ENCODE results near the gene ANGPTL4. TPM values are rescaled to one million over a fixed set of nuclear protein-coding genes. Genes with fewer than 3 reads are reported as not detected.

ANGPTL4 gene
- total and polyA plus RNA-seq, 2 of the 13 experiments (the other 11 are each of a cell fraction or from before 2014, with no cell fraction given), result 0.80 to 21.7 TPM

DNA sequence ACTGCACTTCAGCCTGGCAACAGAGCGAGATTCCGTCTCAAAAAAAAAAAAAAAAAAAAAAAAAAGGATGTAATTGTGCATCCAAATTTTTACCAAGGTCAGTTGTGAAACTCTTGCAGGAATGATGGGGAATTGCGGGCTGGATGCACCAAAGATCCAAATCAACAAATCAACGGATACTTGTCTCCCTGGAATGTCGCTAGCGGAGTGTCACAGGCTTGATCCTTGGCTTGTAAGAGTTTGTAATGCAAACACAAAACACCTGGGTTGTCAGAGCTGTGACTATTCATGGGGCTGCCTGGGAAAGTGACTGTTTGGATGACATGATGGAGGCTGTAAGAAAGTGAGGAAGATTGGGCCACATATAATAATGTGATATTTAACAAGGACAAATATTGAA is 25.1 kb upstream of the ANGPTL4 start:
- intact Hi-C loops (cut with micrococcal nuclease; ENCODE audit: unreplicated experiment), result no loop called here
- FAIRE-seq (no peak), ATAC-seq (no peak), DNase-seq (ENCODE audit: low spot score) (no peak)
- no peak overlapping the region for H2AFZ ChIP-seq (ENCODE audit: low read length)
- H3K36me3 ChIP-seq (replicated peaks in 1 of 2; ENCODE audit: control insufficient read depth in 1 of 2, insufficient read depth in 2 of 2, low read length in 2 of 2), result no peaks in the 10 kb centered on the region
- CTCF ChIA-PET (ENCODE audit: low intra/inter-chr PET ratio, low total read pairs), result no interaction called here
- H3K27ac ChIP-seq (ENCODE audit: extremely low read length, insufficient read depth, low read length), result no peak overlapping the region
- H3K9me3 ChIP-seq (ENCODE audit: low read length), result no peaks in the 10 kb centered on the region
- POLR2A ChIA-PET, result interaction anchor here (1.4 kb wide), 1 partner anchor 175 kb away, joined by 6 read pairs; the partner anchor contains the start of gene ZNF414
- no peak for TF ChIP-seq ZNF510 (CRISPR knock-in tag; IDR thresholded peaks at IDR 0.05; ENCODE audit: low read depth)
- TF ChIP-seq EED (CRISPR knock-in tag; IDR thresholded peaks at IDR 0.05), result no peak
- TF ChIP-seq RBM39 (IDR thresholded peaks at IDR 0.05; ENCODE audit: low read depth, low read length, poor library complexity, severe bottlenecking), result no peak
- no peak for TF ChIP-seq ZNF879 (CRISPR knock-in tag; IDR thresholded peaks at IDR 0.05)
- no peak for TF ChIP-seq ATF7-NPFF (CRISPR knock-in tag; IDR thresholded peaks at IDR 0.05; ENCODE audit: low read depth)
- TF ChIP-seq ZNF354B (CRISPR knock-in tag; IDR thresholded peaks at IDR 0.05), result no peak
- TF ChIP-seq, protein P1, sequence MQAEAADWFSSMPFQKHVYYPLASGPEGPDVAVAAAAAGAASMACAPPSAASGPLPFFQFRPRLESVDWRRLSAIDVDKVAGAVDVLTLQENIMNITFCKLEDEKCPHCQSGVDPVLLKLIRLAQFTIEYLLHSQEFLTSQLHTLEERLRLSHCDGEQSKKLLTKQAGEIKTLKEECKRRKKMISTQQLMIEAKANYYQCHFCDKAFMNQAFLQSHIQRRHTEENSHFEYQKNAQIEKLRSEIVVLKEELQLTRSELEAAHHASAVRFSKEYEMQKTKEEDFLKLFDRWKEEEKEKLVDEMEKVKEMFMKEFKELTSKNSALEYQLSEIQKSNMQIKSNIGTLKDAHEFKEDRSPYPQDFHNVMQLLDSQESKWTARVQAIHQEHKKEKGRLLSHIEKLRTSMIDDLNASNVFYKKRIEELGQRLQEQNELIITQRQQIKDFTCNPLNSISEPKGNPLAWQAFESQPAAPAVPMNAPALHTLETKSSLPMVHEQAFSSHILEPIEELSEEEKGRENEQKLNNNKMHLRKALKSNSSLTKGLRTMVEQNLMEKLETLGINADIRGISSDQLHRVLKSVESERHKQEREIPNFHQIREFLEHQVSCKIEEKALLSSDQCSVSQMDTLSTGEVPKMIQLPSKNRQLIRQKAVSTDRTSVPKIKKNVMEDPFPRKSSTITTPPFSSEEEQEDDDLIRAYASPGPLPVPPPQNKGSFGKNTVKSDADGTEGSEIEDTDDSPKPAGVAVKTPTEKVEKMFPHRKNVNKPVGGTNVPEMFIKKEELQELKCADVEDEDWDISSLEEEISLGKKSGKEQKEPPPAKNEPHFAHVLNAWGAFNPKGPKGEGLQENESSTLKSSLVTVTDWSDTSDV (CRISPR knock-in tag; IDR thresholded peaks at IDR 0.05), result no peak
- TF ChIP-seq, protein P2, sequence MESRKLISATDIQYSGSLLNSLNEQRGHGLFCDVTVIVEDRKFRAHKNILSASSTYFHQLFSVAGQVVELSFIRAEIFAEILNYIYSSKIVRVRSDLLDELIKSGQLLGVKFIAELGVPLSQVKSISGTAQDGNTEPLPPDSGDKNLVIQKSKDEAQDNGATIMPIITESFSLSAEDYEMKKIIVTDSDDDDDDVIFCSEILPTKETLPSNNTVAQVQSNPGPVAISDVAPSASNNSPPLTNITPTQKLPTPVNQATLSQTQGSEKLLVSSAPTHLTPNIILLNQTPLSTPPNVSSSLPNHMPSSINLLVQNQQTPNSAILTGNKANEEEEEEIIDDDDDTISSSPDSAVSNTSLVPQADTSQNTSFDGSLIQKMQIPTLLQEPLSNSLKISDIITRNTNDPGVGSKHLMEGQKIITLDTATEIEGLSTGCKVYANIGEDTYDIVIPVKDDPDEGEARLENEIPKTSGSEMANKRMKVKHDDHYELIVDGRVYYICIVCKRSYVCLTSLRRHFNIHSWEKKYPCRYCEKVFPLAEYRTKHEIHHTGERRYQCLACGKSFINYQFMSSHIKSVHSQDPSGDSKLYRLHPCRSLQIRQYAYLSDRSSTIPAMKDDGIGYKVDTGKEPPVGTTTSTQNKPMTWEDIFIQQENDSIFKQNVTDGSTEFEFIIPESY (CRISPR knock-in tag; IDR thresholded peaks at IDR 0.05), result no peak
- TF ChIP-seq, protein P3, sequence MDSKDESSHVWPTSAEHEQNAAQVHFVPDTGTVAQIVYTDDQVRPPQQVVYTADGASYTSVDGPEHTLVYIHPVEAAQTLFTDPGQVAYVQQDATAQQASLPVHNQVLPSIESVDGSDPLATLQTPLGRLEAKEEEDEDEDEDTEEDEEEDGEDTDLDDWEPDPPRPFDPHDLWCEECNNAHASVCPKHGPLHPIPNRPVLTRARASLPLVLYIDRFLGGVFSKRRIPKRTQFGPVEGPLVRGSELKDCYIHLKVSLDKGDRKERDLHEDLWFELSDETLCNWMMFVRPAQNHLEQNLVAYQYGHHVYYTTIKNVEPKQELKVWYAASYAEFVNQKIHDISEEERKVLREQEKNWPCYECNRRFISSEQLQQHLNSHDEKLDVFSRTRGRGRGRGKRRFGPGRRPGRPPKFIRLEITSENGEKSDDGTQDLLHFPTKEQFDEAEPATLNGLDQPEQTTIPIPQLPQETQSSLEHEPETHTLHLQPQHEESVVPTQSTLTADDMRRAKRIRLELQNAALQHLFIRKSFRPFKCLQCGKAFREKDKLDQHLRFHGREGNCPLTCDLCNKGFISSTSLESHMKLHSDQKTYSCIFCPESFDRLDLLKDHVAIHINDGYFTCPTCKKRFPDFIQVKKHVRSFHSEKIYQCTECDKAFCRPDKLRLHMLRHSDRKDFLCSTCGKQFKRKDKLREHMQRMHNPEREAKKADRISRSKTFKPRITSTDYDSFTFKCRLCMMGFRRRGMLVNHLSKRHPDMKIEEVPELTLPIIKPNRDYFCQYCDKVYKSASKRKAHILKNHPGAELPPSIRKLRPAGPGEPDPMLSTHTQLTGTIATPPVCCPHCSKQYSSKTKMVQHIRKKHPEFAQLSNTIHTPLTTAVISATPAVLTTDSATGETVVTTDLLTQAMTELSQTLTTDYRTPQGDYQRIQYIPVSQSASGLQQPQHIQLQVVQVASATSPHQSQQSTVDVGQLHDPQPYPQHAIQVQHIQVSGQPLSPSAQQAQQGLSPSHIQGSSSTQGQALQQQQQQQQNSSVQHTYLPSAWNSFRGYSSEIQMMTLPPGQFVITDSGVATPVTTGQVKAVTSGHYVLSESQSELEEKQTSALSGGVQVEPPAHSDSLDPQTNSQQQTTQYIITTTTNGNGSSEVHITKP (CRISPR knock-in tag; IDR thresholded peaks at IDR 0.05; ENCODE audit: low read depth), result no peak
- TF ChIP-seq HHEX (CRISPR knock-in tag; IDR thresholded peaks at IDR 0.05), result no peak
- no peak for TF ChIP-seq ZNF441 (CRISPR knock-in tag; IDR thresholded peaks at IDR 0.05; ENCODE audit: borderline replicate concordance)
- no peak overlapping the region for H3K4me3 ChIP-seq (replicated peaks in 1 of 3; ENCODE audit: insufficient read depth in 1 of 3, low read depth in 2 of 3, low read length in 3 of 3)
- peaks cover 6 to 39% of the 10 kb centered on the region in 2 experiments for H3K27me3 ChIP-seq (ENCODE audit: control insufficient read depth in 1 of 2, insufficient read depth in 2 of 2, low read length in 2 of 2)
- no TSS peak for BruUV-seq (replicated peaks)
- in situ Hi-C loops (cut with HindIII; ENCODE audit: extremely low pct_ligation_motif_present, low pct_unique_long_range_greater_than_20kb), result no loop called here
- 19% methylated on average over 6 of the region's 6 CpGs for WGBS (ENCODE audit: low lambda C conversion rate)
- peaks cover 71% of the 10 kb centered on the region for H3K4me1 ChIP-seq (ENCODE audit: insufficient read depth, low read length)
- no peak overlapping the region for H3K4me2 ChIP-seq (ENCODE audit: low read depth, low read length)
- no peaks in the 10 kb centered on the region for H4K20me1 ChIP-seq (ENCODE audit: insufficient read depth, low read length)
- H3K9ac ChIP-seq (ENCODE audit: insufficient read depth, low read depth, low read length), result no peak overlapping the region
- H3K79me2 ChIP-seq (ENCODE audit: insufficient read depth, low read length), result no peaks in the 10 kb centered on the region
